ENCODE results near the gene OR2F1.

OR2F1 gene

DNA sequence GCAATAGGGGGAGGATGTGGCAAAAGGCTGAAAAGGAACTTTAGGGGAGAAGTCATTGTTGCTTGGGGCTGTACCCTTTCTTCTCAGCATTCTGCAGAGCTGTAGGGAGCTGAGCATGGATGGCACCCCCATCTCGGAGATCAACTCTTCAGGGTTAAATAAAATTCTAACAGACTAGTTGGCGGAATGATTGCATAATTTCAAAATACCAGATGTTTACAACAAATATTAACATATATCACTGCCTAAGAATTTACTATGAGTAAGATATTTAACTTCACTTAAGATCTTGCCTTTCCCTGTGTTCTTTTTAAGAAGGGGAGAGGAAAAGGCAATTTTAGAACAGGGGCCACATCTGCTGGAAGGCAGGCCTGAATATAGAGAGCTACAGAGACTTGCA lies 509 bp upstream of the OR2F1 start:
- no peak for DNase-seq (ENCODE audit: low spot score)

DNA sequence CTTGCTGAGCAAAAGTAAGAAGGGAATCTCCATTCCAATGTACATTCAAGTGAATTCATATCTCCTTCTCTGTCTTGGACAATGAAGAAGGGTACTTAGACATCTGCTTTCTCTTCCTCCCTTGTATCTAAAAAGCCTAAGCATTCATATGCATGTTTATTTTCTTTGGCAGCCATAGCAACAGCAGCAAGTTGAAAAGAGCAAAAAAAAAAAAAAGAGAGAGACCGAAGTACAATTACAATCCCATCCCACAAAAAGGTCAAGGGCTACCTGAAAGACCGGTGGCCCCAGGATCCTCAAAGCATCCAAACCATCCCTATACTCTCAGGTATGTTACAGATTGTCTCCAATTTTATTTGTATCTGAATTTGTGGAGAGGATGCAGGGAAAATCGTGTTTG lies 4.1 kb downstream of the OR2F1 start:
- DNase-seq (ENCODE audit: low spot score): no peak

DNA sequence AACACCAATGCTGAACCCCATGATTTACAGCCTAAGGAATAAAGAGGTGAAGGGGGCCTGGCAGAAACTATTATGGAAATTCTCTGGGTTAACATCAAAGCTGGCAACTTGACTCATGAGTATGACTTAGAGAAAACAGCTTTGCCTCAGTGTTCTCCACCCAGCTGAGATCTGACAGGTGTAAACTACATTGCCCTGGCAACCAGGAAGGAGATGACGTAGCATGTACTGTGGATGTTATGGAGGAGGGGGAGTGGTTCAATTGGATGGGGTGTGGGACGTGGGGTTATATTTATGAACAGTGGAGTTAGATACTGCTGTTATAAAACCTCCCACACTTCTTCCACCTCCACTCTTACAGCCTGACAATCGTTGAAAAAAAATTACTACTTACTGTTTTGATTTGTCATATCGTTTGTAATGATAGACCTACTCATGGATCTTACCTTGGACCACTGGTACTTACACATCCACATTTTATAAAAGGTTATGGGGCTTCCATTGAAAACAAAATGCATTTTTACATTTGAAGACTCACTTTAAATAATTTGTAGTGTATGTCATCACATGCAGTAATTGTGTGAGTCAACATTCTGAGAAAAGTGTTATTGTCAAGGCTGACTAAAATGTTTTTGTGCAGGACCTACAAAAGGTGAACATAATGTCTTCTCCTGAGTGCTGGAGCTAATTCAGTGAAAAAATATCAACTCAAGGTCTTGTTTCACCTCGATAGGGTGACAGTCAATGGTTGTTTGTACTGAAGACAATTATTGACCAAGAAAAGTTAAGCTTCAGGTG lies 6.4 kb downstream of the OR2F1 start:
- DNase-seq (ENCODE audit: low spot score): no peak

DNA sequence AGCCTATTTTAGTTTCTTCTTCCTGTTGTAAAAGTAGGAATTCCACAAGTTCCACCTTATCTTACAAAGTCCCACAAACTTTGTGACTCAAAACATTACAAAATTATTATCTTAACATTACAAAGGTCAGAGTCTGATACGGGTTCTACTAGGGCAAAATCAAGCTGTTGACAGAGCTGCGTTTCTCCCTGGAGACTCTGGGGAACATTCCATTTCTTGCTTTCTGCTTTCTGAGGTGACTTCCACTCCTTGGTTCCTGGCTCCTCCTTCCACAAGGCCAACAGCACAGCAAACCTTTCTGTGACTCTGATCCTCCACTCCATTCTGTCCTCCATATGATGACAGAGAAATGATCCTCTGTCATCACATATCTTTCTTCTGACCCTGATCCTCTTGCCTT lies 10.6 kb downstream of the OR2F1 start:
- no peak for DNase-seq (ENCODE audit: low spot score)

DNA sequence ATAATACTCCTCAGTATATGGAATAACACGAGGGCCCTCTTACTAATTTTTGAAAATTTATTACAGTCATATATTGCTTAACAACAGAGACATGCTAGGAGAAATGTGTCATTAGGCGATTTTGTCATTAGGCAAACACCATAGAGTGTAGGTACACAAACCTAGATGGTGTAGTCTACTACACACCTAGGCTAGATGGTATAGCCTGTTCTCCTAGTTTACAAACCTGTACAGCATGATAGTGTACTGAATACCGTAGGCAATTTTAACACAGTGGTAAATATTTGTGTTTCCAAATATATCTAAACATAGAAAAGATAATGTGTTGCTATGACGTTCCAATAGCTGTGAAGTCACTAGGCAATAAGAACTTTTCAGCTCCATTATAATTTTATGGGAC lies 12.8 kb downstream of the OR2F1 start:
- DNase-seq (ENCODE audit: low spot score): no peak

DNA sequence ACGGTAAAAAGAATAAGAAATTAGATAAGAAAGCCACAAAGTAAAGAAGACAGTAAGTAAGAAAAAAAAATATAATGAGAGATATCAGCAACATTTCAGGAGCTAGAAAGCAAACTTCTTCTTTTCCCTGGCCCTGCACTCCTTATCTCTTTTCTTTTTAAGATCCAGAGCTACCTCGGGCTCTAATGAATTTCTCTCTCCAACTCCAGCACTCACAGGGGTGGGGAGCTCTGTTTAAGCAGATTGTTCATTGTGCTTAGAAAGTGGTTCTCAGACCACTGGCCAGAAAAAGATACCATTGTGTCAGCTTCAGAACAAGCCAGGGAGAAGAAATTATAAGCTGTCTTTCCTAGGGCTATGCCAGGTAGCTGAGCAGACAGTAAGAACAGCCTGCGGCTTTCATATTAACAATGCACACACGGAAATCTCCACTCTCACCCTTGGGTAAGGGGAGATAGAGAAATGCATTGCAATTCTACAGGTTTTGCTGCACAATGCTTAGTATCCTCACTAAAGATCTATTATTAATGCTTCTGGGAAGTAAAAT lies 19.3 kb downstream of the OR2F1 start:
- DNase-seq (ENCODE audit: low spot score): no peak

DNA sequence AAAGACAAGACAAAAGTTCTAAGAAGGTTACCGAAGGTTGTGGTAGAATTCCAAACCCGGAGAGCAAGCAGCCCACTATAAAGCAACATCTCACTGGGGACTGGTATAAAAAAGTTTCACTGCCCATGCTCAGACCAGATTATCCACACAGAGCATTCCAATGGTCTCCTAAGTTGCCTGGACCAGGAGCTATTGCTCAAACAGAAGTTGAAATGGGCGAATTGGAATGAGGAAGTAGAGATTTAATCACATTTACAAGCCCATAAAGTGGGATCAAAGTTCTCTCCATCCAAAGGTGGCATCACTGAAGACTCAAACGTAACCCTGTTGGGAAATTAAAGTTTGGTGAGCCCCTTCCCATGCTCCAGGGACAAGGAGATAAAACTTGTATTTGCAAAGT lies 19.8 kb downstream of the OR2F1 start:
- DNase-seq (ENCODE audit: low spot score): no peak

DNA sequence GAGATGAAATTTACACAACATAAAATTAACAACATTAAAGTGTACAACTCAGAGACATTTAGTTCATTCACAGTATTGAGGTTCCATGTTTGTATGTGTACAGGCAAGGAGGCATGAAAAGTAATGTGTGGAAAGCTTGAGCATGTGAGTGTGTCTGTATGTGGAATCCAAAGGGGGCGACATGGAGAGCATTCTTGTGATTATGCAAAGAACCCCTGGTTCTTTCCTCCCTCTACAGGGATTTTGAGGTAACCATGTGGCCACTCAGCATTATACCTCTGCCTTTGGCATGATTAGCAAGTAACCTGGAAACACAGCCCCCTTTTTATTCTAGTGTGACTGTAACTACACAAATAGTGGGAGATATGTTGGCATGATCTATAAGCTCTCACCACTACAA lies 21.0 kb downstream of the OR2F1 start:
- no peak for DNase-seq (ENCODE audit: low spot score)

DNA sequence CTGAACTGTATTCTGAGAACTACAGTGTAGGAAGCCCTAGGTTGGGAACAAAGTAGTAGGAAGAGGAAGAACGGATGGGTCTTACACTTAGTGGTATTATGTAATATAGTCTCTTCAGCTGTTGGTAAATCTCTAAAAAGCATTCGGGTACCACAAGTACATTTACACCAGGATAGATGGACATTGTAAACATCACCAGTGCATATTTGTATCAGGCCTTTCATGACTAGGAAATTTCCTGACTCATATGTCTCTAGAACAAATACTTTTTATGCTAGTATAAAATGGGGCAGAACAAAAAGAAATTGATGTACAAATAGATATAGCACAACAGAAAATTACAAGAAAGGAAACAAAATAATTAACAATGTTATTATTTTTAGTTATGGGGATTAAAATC lies 23.9 kb downstream of the OR2F1 start:
- DNase-seq (ENCODE audit: low spot score): no peak

DNA sequence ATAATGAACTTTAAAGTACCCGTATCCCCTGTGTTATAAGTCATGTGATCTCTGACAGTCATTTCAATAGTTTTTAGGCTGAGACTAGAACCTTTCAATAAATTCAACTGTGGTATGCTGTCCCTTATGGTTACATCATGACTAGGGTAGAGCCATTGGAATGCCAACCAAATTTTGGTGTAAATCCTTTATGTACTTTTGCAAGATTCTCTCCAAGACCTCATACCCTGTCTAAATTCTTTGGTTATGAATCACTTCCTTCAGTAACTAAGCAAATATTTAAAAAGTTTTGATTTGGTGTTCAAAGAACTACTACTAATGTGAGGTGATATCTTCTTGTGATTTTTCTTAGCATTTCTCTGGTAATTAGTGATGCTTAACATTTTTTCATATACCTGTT lies 24.7 kb downstream of the OR2F1 start:
- no peak for DNase-seq (ENCODE audit: low spot score)

DNA sequence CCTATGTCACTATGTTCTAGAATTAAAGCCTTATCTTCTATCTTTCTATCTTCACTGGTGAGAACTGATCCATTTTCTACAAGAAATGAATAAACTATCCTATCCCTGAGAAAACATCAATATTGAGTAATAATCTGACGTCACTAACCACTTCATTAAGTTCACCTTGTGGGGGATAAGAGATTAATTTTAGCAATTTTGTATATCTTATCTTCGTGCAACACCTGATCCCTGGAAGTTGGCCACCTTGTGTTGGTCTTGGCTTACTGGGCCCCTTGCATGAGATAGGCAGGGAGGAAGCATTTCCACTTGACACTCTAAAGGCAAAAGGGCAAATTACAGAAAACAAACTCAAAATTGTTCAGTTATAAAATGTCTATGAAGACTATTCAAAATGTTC lies 25.4 kb downstream of the OR2F1 start:
- no peak for DNase-seq (ENCODE audit: low spot score)

DNA sequence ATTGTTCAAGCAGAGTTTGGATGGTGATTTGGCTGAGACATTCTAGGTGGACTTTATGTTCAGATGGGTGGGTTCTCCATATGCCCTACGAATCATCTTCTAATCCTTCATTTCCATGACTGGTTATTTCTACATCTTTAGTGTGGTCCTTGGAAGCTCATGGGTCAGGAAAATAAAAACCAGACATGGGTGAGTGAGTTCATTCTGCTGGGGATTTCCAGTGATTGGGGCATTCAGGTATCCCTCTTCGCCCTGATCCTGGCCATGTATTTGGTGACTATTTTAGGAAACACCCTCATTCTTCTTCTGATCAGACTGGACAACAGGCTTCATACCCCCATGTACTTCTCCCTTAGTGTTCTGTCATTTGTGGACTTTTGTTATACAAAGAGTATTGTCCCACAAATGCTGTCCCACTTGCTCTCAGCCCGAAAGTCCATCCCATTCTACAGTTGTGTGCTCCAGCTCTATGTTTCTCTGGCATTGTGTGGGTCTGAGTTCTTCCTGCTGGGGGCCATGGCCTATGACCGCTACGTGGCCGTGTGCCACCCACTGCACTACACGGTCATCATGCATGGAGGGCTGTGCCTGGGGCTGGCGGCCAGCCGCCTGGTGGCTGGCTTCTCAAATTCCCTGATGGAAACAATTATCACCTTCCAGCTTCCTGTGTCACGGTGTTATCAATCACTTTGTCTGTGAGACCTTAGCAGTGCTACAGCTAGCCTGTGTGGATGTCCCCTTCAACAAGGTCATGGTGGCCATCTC lies 26.3 kb downstream of the OR2F1 start:
- no peak for DNase-seq (ENCODE audit: low spot score)

DNA sequence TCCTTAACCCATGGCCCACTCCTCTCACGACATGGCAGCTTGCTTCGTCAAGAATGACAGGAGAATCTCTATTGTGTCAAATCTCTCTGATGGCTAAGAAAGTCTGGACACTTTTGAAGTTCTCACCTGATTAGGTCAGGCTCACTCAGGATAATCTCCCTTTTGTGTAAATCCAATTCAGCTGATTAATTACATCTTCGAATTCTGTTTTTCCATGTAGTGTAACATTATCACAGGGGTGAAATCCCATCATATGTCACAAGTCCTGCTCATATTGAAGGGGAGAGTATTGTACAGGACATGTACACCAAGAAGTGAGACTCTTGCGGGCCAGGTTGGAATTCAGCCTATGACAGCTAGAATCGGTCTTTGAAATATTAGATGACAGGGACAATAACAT lies 29.3 kb downstream of the OR2F1 start:
- DNase-seq (ENCODE audit: low spot score): no peak

DNA sequence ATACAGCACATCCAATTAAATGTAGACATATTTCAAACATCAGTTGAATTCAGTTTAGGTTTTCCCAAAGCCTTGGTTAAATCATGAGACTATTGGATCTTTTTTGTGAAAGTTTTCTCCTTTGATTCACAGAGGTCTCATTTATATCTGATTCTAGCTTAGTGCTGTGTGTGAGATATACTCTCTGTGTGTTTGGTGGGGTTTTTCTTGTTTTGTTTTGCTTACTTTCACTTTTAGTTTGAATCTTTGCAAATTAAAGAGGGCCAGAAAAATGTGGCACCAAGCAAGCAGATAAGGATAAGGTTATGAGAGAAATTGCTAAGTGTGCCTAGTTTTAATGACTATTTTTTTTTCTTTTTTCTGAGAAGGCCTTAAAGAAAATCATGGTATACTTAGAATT lies 32.9 kb downstream of the OR2F1 start:
- no peak for DNase-seq (ENCODE audit: low spot score)

DNA sequence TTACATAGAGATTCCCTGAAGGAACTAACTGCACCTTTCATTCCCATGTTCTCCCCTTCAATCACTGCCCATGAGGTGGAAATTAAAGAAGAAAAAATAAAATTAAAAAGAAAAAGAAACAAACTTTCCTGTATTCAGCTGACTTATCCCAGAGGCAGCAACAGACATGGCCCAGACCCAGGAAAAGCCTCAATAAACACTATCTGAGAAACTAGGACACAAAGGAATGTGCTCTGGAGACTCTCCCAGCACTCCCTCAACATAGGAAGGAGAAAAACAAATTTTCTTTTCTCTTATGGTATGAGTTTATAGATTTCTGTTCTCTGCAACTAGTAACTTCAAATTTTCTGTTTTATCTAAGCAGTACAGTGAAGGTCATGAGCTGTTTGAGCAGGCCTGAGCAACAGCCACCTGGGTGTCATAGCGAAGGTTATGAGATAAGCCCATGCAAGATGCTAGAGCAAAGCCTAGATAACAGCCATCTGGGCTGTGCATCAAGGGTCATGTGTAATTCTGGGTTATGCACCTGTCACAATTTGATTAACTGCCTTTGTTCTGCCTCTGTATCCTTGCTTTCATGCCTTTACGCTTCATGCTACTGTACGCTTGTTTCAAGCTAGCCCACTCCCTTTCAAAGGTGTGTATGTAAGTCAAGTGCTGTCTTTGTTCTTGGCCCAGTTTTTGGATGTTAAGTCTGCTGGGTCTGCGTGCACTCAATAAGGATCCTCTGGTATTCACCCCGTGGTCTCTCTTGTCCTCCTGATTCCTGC lies 34.5 kb downstream of the OR2F1 start:
- DNase-seq (ENCODE audit: low spot score): no peak

DNA sequence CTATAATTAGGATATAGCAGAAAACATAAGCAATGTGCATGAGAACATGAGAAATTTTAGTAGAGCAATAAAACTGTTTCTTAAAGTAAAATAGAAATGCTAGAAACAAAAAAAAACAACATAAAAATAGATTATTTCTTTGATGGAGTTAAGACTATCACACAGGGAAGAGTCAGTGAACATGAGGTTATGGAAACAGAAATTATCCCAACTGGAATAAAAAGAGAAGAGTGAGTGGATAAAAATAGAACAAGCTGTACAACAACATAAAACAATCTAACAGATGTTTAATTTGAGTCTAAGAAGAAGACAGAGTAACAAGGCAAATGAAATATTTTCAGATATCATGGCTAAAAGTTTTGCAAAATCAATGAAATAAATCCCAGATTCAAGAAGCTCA lies 38.0 kb downstream of the OR2F1 start:
- no peak for DNase-seq (ENCODE audit: low spot score)

DNA sequence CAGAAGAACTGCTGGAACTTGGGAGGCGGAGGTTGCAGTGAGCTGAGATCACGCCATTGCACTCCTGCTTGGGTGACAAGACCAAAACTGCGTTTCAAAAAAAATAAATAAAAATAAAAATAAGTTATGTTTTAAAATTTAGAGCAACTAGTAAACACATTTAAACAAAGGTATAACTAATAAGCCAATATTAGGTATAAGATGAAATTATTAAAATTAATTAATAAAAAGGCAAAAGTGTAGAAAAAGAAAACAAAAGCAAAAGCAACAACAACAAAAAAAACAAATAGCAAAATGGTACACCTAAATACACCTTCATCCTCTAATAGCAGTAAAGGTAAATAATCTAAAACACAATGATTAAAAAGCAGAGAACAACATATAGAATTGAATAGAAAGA lies 39.3 kb downstream of the OR2F1 start:
- no peak for DNase-seq (ENCODE audit: low spot score)

DNA sequence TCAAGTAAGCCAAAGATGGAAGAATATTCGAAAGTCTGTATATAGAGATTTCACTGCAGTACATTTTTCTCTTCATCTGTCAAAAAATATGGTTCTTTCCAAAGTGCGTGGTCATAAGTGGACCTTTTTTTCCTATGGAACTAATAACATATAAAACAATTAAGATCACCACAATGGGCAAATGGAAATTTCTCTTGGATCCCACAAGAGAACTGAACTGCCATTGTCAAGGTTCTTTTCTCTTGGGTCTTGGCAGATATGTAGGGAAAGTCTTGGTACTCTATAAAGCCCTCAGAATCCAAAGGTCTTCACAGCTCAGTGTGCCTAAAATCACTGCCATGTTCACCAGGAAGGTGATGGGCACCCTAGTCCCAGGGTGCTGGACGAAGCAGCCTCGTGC lies 45.4 kb downstream of the OR2F1 start, which contains the start of gene OR6B1:
Gene OR6B1, plus strand, starts transcription at position 301 of the 400 bp plus-strand sequence. CDS start 3,677 bp downstream, outside the sequence.
- DNase-seq (ENCODE audit: low spot score): no peak

DNA sequence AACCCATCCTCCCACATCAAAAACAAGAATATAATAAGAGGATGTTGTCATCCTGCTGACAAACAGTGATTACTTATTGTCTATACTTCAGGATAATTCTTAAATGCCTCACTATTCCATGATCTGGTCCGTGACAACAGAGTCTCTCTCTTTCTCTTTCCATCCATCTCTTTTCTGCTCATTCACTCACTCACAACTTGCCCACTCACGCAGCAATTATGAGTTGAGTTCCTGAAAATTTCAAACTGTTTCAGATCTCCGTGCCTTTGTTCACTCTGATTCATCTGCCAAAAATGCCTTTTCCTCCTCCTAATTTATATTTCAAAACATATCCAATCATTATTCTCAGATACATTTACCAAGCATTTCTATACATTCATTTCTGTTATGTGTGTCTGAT lies 46.9 kb downstream of the OR2F1 start:
- no peak for DNase-seq (ENCODE audit: low spot score)

DNA sequence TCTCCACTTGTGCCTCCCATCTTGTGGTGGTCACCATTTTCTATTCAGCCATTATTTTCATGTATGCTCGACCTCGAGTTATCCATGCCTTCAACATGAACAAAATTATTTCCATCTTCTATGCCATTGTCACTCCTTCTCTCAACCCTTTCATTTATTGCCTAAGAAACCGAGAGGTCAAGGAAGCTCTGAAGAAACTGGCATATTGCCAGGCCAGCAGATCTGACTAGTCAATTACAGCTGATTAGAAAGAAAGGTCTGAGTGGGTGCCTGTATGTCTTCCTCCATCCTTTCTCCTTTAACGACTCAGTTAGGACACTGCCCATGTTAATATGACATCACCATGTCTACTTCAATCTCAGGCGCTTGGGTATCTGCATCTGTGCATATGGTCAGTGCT lies 50.1 kb downstream of the OR2F1 start:
- DNase-seq (ENCODE audit: low spot score): no peak

DNA sequence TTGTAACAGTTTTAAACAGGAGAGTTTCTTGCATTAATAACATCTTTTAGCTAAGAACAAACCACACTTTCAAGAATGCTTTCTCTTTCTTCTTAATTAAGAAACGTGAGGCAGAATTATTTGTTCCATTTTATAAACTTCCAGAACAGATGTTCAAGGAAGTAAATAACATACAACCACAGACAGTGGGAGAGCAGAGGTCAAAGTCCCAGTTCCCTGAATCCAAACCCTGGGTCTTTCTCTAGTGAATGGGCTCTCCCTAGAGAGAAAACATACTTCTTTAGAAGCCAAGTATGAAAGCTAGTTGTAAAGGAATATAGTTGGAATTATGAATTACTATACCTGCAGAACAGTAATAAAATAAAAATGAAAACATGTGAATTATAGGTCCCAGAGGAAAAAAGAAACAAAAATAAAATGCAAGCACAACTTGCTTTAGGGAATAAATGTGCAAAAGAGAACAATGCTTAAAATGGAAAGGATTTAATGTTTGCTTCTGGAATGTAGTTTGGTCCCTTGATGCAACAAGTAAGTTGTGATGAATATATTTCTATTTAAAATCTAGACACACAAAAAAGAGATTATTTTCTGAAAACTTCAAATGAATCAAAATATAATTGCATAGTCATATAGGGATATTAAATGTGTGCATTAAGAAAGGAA lies 51.5 kb downstream of the OR2F1 start:
- no peak for DNase-seq (ENCODE audit: low spot score)

DNA sequence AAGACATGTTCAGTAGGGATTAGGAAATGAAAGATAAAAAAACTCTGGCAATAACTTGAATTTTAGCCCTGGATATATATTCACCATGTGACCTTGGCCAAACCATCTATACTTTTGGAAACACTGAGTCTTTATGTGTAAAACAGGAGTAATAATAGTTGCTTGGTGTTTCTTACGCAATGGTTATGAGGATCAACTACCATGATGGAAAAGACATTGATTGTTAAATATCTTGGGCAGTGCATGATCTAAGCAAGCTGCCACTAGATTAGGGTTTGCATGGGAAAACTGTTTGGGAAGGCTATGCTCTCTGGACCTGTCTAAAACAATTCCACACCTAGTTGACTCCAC lies 52.0 kb downstream of the OR2F1 start:
- no peak for DNase-seq (ENCODE audit: low spot score)
